Measurements from ENCODE around the gene PLEKHG4B.

DNA sequence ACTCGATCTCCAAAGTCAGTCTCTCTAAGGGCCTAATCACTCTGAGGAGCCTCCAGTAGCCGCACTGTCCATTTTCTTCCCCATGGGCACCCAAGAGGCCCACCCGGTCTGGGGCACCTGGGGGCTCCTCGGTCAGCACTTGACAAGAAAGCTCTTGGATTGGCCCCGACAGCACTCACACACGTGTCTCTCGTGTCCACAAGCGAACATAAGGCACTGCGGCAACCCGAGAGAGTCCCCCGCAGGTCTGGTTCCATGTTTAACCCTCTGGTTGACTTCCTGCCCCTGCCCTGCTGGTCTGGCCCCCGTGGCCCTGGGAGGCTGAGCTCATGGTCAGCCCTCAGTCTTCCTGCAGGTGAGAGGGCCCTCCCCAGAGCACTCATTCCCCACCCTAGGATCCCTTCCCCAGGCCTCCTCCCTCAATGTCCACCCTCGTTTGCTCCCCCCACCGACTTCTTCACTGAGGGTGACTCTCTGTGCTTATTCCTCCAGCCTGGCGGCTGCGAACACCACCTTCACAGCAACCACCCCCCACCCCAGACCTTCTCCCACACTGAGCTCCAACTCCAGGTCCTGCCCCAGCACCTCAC lies 83.0 kb downstream of the PLEKHG4B start:
- TF ChIP-seq ZFX (IDR thresholded peaks at IDR 0.05), result no peak
- no peak for TF ChIP-seq CTCF (conservative IDR thresholded peaks at IDR 0.05)
